GM12864 (cell line): ENCODE measurements around the gene RGS16.

ENCODE experiments used
- DNase-seq: peaks from one replicate; pipeline ENCODE4 v3.0.0-alpha.2; 2011; ENCODE audit warnings: low read depth
- H3K4me3 ChIP-seq: 2 replicates; pipeline ENCODE4 v1.5.1; 2011; ENCODE audit warnings: mild to moderate bottlenecking, low read depth, low read length, control low read depth
- TF ChIP-seq, protein P1 (sequence below): IDR thresholded peaks from 2 replicates; pipeline ENCODE4 v1.5.1; 2011; ENCODE audit warnings: low read depth, mild to moderate bottlenecking, moderate library complexity, low read length, control low read depth, inconsistent platforms; ENCODE audit errors: missing control alignments

Gene RGS16

DNA sequence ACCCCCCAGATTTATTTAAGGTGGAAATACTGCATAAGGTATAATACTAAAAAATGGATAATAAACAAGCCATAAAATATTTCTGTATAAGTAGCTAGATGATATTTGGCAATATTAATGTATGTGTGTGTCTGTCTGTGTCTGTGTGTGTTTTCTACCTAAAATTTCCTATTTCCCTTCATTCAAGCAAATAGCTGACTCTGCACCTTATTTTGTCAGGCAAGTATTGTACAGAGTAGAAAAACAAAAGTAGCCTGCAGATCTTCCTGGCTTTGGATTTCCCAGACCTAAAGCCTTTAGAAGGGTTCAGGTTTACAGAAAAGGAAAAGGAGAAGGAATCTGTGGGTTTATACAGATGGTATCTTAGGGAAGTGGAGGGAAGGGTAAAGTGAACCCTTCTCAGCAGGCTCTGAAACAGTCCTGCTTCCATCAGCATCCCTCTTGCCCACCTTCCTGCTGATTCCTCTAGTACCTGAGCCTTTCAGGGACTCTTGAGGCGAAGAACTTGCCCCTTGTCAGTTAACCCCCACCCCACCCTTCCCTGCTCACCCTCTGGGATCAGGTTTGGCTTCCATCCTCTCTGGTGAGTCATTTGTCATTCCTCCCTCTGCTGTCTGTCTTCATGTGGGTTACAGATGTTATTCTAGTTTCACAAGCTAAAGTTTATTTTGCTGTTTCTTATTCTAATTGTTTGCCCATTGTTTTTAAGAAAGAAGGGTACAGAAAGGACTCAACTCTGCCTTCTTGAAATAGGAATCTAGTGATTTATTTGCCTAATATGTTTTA is 21.7 kb upstream of the RGS16 start:
- no peak for DNase-seq
- TF ChIP-seq, protein P1, sequence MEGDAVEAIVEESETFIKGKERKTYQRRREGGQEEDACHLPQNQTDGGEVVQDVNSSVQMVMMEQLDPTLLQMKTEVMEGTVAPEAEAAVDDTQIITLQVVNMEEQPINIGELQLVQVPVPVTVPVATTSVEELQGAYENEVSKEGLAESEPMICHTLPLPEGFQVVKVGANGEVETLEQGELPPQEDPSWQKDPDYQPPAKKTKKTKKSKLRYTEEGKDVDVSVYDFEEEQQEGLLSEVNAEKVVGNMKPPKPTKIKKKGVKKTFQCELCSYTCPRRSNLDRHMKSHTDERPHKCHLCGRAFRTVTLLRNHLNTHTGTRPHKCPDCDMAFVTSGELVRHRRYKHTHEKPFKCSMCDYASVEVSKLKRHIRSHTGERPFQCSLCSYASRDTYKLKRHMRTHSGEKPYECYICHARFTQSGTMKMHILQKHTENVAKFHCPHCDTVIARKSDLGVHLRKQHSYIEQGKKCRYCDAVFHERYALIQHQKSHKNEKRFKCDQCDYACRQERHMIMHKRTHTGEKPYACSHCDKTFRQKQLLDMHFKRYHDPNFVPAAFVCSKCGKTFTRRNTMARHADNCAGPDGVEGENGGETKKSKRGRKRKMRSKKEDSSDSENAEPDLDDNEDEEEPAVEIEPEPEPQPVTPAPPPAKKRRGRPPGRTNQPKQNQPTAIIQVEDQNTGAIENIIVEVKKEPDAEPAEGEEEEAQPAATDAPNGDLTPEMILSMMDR: no peak
- no peak overlapping the region for H3K4me3 ChIP-seq

DNA sequence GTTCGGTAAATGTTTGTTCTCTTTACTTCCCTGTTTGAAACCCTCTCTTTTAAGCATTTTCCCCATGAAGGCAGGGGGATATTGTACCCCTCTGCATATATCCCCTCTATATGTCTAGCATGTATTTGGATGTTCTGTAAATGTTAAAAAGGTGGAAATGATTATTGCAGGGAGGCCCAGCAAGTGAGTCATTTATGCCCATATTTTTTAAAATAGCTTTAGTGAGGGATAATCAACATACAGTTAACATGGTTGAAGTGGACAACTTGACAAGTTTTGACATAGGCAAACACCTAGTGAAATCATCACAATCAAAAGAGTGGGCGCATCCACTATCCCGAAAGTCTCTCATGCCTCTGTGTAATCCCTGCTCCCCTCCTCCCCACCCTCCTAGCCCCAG is 20.8 kb upstream of the RGS16 start:
- no peak overlapping the region for H3K4me3 ChIP-seq
- no peak for DNase-seq
- TF ChIP-seq, protein P1: no peak

DNA sequence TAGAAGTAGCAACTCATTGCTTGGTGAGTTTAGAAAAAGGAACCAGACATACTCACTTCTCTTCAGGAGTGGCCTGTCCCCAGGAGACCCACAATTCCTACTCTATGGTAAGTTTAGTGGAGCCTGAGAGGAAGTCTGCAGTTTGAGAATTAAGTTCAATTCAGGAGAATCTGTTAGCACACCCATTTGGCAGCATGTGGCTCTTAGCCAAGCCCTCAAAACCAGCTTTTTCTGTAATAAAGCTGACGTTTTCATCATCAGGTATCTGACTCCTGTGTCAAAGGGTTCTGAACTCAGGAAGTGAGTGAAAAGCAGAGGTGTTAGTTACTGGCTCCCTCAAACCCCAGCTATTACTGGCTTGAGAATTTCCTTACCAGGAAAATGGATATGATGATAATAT is 20.4 kb upstream of the RGS16 start:
- no peak overlapping the region for H3K4me3 ChIP-seq
- TF ChIP-seq, protein P1: no peak
- DNase-seq: no peak

DNA sequence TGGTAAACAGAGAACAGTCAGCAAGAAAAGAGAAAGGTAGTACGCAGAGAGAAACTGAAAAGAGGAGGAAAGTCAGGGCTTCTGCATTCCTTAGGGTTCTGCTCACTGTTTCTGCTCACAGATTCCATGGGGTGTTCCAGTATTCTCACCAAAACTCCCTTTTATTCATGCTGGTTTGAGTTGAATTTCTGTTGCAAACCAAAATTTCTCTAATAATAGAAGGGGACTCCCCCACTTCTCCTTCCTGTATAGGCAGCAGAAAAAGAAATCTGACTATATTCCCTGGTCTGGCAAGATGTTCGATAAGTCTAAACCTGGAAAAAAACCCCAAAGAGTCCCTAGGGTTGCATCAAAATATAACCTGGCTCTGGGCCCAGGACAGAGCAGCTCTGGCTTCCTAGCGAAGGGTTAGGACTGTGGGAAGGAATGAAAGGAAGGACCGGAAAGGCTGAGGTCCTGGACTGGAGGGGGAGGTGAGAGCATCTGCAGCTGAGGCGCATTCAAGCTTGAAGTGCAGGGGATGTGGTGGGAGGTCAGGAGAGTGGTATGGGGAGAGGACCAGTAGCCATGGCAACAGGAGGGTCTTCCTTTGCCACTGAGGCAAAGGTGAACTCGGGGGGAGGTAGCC is 18.8 kb upstream of the RGS16 start:
- DNase-seq: no peak
- TF ChIP-seq, protein P1: no peak
- no peak overlapping the region for H3K4me3 ChIP-seq

DNA sequence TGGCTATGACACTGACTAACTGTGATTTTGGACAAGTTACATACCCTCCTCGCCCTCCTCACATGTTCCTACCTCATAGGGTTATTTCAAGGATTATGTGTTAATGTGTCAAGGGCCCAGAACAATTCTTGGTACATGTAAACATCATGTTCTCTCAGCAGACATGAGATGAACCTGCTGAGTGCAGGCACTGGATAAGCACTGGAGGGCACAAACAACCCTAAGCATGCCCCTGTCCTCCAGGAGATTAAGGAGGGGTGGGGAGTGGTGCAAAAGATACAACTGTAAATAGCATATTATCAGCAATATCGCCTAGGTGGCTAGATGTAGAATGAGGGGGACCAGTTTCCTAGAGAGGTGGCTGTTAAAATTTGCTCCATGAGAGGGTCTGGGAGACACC is 17.7 kb upstream of the RGS16 start:
- no peak for DNase-seq
- TF ChIP-seq, protein P1: no peak
- H3K4me3 ChIP-seq: no peak overlapping the region

DNA sequence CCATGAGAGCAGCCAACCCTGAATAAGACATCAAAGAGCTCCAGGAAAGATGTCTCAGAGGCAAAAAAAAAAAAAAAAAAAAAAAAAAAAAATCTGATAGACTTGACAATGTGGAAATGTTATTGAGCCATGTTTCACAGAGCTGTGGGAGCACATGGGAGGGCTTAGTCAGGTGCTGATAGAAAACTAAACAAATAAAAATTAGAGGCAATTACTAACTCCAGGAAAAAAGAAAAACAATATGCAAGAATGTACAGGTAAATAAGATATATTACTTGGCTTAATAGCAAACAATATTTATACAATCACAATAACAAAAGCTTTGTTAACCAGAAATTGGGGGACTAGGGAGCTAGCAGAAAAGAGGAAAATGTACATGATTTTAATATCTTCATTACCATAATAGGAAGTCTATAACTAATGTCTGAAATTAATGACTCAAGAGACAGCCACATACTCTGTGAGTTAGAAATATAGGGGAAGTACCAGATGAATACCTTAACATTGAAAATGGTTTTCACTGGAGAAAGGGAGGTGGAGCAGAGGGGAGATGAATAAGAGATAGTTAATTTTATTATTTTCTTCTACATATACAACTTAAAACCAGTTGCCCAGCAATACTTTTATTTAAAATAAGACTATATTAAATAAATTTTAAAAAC is 16.9 kb upstream of the RGS16 start:
- H3K4me3 ChIP-seq: no peak overlapping the region
- no peak for DNase-seq

More for the DNA sequence above, 16.9 kb upstream of the RGS16 start:
- TF ChIP-seq, protein P1: no peak
